ENCODE data around the gene CTDSPL2.
"Not testable (repeated sequence)": the region's sequence is repeated elsewhere in the genome, so short reads cannot be mapped to it uniquely, and the experiment has no call there.

CTDSPL2 gene

GRCh38 chr15:44542596-44542995, 115.2 kb downstream of the CTDSPL2 start:
- DNase-seq = no peak

- not testable (repeated sequence) for DNase-seq
Measured at GRCh38 chr15:44544745-44545144, 117.3 kb downstream of the CTDSPL2 start.

GRCh38 chr15:44545913-44546802, 118.7 kb downstream of the CTDSPL2 start:
- DNase-seq = no peak

- not testable (repeated sequence) for DNase-seq
Measured at GRCh38 chr15:44549152-44549551, 121.7 kb downstream of the CTDSPL2 start.

GRCh38 chr15:44550256-44550655, 122.8 kb downstream of the CTDSPL2 start:
- DNase-seq = peak in 1 of 2 donors; percentile 29

- DNase-seq = no peak
Measured at GRCh38 chr15:44550734-44551133, 123.3 kb downstream of the CTDSPL2 start.

- no peak for DNase-seq
Measured at GRCh38 chr15:44554934-44555723, 127.7 kb downstream of the CTDSPL2 start.

GRCh38 chr15:44560926-44561325, 133.5 kb downstream of the CTDSPL2 start:
- not testable (repeated sequence) for DNase-seq

- no peak for DNase-seq
Measured at GRCh38 chr15:44565387-44566154, 138.1 kb downstream of the CTDSPL2 start.

- DNase-seq = no peak
Measured at GRCh38 chr15:44566155-44566540, 138.7 kb downstream of the CTDSPL2 start.

GRCh38 chr15:44568338-44568737, 140.9 kb downstream of the CTDSPL2 start:
- no peak for DNase-seq

- DNase-seq = no peak
Measured at GRCh38 chr15:44569316-44569715, 141.9 kb downstream of the CTDSPL2 start.

- DNase-seq = no peak
Measured at GRCh38 chr15:44570361-44570760, 142.9 kb downstream of the CTDSPL2 start.

- no peak for DNase-seq
Measured at GRCh38 chr15:44573386-44573785, 146.0 kb downstream of the CTDSPL2 start.

GRCh38 chr15:44574734-44575133, 147.3 kb downstream of the CTDSPL2 start:
- no peak for DNase-seq
